ENCODE measurements around the gene OR13C4. TPM values are rescaled to one million over a fixed set of nuclear protein-coding genes. Genes with fewer than 3 reads are reported as not detected.
"Not testable (repeated sequence)": the region's sequence is repeated elsewhere in the genome, so short reads cannot be mapped to it uniquely, and the experiment has no call there.

OR13C4 gene
- total RNA-seq, 1 donor from 2014 or later = not detected

DNA sequence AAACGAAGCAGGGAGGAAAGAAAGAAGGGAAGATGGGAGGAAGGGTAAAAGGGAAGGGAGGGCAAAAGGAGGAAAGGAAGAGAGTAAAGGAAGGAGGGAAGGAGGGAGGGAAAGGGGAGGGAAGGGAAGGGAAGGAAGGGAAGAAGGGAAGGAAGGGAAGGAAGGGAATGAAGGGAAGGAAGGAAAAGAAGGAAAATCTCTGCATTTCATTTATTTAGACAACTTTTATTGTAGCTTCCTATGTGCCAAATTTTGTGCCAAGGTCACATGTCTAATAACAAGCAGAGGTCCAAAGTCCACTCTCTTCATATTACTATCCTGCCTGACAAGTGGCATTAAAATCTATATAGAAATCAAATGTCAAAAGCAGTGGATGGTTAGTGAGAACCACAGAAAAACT is 12.3 kb upstream of the OR13C4 start:
- no peaks in the 10 kb centered on the region for H3K9me3 Mint-ChIP-seq (ENCODE audit: unreplicated experiment)
- FAIRE-seq = no peak
- H3K4me2 ChIP-seq (ENCODE audit: low read length) = no peak overlapping the region
- H3K36me3 Mint-ChIP-seq (ENCODE audit: low read depth, unreplicated experiment) = no peaks in the 10 kb centered on the region
- H3K36me3 ChIP-seq (ENCODE audit: insufficient read depth, low read length) = no peaks in the 10 kb centered on the region
- H3K27me3 ChIP-seq (ENCODE audit: insufficient read depth, low read length) = no peaks in the 10 kb centered on the region
- no peaks in the 10 kb centered on the region for H4K20me1 ChIP-seq (ENCODE audit: insufficient read depth, low read length)
- no peaks in the 10 kb centered on the region for H3K4me1 Mint-ChIP-seq (ENCODE audit: low read depth, unreplicated experiment)
- no peak overlapping the region for H3K27ac Mint-ChIP-seq (ENCODE audit: unreplicated experiment)
- H3K9me3 ChIP-seq (ENCODE audit: insufficient read depth, low read depth, low read length) = no peaks in the 10 kb centered on the region
- H3K4me3 ChIP-seq (ENCODE audit: insufficient read depth, low read depth, low read length) = no peak overlapping the region
- DNase-seq (ENCODE audit: low read depth) = no peak
- no peak overlapping the region for H2AFZ ChIP-seq (ENCODE audit: low read depth, low read length)
- H3K79me2 ChIP-seq (ENCODE audit: insufficient read depth, low read length) = no peaks in the 10 kb centered on the region
- H3K27me3 Mint-ChIP-seq (ENCODE audit: low read depth, unreplicated experiment) = no peaks in the 10 kb centered on the region
- no peak overlapping the region for H3K9ac ChIP-seq (ENCODE audit: low read length)
- no peak overlapping the region for H3K27ac ChIP-seq (ENCODE audit: low read depth, low read length)
- no peaks in the 10 kb centered on the region for H3K4me1 ChIP-seq (ENCODE audit: insufficient read depth, low read length)
- no peak overlapping the region for H3K4me3 Mint-ChIP-seq (ENCODE audit: unreplicated experiment)
- TF ChIP-seq, protein P1, sequence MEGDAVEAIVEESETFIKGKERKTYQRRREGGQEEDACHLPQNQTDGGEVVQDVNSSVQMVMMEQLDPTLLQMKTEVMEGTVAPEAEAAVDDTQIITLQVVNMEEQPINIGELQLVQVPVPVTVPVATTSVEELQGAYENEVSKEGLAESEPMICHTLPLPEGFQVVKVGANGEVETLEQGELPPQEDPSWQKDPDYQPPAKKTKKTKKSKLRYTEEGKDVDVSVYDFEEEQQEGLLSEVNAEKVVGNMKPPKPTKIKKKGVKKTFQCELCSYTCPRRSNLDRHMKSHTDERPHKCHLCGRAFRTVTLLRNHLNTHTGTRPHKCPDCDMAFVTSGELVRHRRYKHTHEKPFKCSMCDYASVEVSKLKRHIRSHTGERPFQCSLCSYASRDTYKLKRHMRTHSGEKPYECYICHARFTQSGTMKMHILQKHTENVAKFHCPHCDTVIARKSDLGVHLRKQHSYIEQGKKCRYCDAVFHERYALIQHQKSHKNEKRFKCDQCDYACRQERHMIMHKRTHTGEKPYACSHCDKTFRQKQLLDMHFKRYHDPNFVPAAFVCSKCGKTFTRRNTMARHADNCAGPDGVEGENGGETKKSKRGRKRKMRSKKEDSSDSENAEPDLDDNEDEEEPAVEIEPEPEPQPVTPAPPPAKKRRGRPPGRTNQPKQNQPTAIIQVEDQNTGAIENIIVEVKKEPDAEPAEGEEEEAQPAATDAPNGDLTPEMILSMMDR (IDR thresholded peaks at IDR 0.05; ENCODE audit: insufficient read depth, low read depth, low read length) = no peak
- no peak for TF ChIP-seq EZH2 (IDR thresholded peaks at IDR 0.05; ENCODE audit: insufficient read depth, low read length)

DNA sequence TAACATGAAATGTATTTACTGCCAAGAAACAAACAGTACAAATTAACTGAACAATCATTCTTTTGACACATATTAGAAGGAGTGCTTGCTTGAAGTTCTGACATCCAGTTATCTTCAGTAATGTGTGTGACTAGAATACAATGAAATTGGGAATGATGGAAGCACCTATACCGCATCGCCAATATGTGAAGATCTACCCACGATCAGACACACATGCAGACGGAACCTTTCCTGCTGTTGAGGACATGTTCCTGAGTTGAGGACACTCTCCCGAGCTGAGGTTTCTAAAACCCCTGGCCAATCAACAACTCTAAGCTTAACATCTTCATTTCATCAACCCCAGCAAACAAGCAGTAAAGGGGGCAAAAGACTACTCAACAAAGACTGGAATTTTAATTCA is 9.7 kb upstream of the OR13C4 start, which contains the start of gene OR13C3:
TSS of gene OR13C3 (minus strand) at position 101 of the 400 bp plus-strand sequence. CDS start 133 bp downstream, outside the sequence.
- no peak within 1 kb of the TSS for H3K4me2 ChIP-seq (ENCODE audit: low read length)
- TF ChIP-seq, protein P1 (IDR thresholded peaks at IDR 0.05; ENCODE audit: insufficient read depth, low read depth, low read length) = no peak
- no peak for TF ChIP-seq EZH2 (IDR thresholded peaks at IDR 0.05; ENCODE audit: insufficient read depth, low read length)
- H3K27me3 ChIP-seq (ENCODE audit: insufficient read depth, low read length) = no peaks in the 10 kb centered on the region
- H3K27ac ChIP-seq (ENCODE audit: low read depth, low read length) = no peak within 1 kb of the TSS
- FAIRE-seq (no peak), DNase-seq (ENCODE audit: low read depth) (no peak)
- no peak within 1 kb of the TSS for H2AFZ ChIP-seq (ENCODE audit: low read depth, low read length)
- Mint-ChIP-seq H3K4me3 (ENCODE audit: unreplicated experiment) (no peak within 1 kb of the TSS), H3K27ac (ENCODE audit: unreplicated experiment) (no peak within 1 kb of the TSS), H3K9me3 (ENCODE audit: unreplicated experiment) (no peaks in the 10 kb centered on the region), H3K4me1 (ENCODE audit: low read depth, unreplicated experiment) (no peaks in the 10 kb centered on the region), H3K27me3 (ENCODE audit: low read depth, unreplicated experiment) (no peaks in the 10 kb centered on the region), H3K36me3 (ENCODE audit: low read depth, unreplicated experiment) (no peaks in the 10 kb centered on the region)
- no peaks in the 10 kb centered on the region for H4K20me1 ChIP-seq (ENCODE audit: insufficient read depth, low read length)
- no peak within 1 kb of the TSS for H3K9ac ChIP-seq (ENCODE audit: low read length)
- no peaks in the 10 kb centered on the region for H3K79me2 ChIP-seq (ENCODE audit: insufficient read depth, low read length)
- H3K9me3 ChIP-seq (ENCODE audit: insufficient read depth, low read depth, low read length) = no peaks in the 10 kb centered on the region
- H3K4me3 ChIP-seq (ENCODE audit: insufficient read depth, low read depth, low read length) = no peak within 1 kb of the TSS
- no peaks in the 10 kb centered on the region for H3K36me3 ChIP-seq (ENCODE audit: insufficient read depth, low read length)
- no peaks in the 10 kb centered on the region for H3K4me1 ChIP-seq (ENCODE audit: insufficient read depth, low read length)

DNA sequence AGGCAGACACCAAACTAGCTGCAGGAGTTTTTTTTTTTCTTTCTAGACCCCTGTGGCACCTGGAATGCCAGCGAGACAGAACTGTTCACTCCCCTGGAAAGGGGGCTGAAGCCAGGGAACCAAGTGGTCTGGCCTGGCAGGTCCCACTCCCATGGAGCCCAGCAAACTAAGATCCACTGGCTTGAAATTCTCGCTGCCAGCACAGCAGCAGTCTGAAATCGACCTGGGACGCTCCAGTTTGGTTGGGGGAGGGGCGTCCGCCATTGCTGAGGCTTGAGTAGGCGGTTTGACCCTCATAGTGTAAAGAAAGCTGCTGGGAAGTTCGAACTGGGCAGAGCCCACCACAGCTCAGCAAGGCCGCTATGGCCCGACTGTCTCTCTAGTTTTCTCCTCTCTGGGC is 6.8 kb downstream of the OR13C4 start:
- not testable (repeated sequence) for H3K4me3 ChIP-seq (ENCODE audit: insufficient read depth, low read depth, low read length); H3K79me2 ChIP-seq (ENCODE audit: insufficient read depth, low read length); H3K36me3 Mint-ChIP-seq (ENCODE audit: low read depth, unreplicated experiment); H4K20me1 ChIP-seq (ENCODE audit: insufficient read depth, low read length); FAIRE-seq; H3K36me3 ChIP-seq (ENCODE audit: insufficient read depth, low read length); H3K27ac Mint-ChIP-seq (ENCODE audit: unreplicated experiment); H3K27me3 ChIP-seq (ENCODE audit: insufficient read depth, low read length); DNase-seq (ENCODE audit: low read depth); H3K27ac ChIP-seq (ENCODE audit: low read depth, low read length); H3K4me1 ChIP-seq (ENCODE audit: insufficient read depth, low read length); H3K4me2 ChIP-seq (ENCODE audit: low read length); H3K9me3 Mint-ChIP-seq (ENCODE audit: unreplicated experiment); H3K9me3 ChIP-seq (ENCODE audit: insufficient read depth, low read depth, low read length); H2AFZ ChIP-seq (ENCODE audit: low read depth, low read length); H3K4me1 Mint-ChIP-seq (ENCODE audit: low read depth, unreplicated experiment); H3K4me3 Mint-ChIP-seq (ENCODE audit: unreplicated experiment); H3K27me3 Mint-ChIP-seq (ENCODE audit: low read depth, unreplicated experiment); H3K9ac ChIP-seq (ENCODE audit: low read length)

Data from astrocyte (in vitro differentiated cells and primary cell).